Lower leg skin (tissue), 3 donors: ENCODE data around the gene CENPVL3.

ENCODE experiments used
- POLR2A ChIP-seq, 2 donors: fragments of 450-650 bp; IDR thresholded peaks; one replicate each; pipeline ENCODE4 v1.6.1; 2016 to 2017; ENCODE audit warnings: antibody characterized with exemption in 2 of 2, mild to moderate bottlenecking in 1 of 2, moderate library complexity in 1 of 2
- TF ChIP-seq, protein P1 (sequence below), 3 donors: fragments of 450-650 bp; IDR thresholded peaks; one replicate each; pipeline ENCODE4 v1.5.1; 2016; ENCODE audit warnings: antibody characterized with exemption in 3 of 3, mild to moderate bottlenecking in 3 of 3, moderate library complexity in 2 of 3

DNA sequence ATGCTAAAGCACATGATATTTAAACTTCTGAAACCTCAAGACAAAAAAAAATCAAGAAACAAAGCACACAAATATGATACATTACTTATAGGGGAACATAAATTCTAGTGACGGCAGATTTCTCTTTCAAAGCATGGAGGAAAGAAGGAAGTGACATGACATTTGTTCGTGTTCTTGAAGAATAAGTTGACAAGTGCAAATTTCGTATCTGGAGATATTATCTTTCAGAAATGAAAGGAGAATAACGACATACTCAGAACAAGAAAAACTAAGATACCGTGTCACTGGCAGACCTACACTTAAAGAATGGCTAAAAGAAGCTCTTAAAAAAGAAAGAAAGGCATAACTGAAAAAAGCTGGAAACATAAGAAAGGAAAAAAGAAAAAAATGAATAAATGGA is 47.3 kb upstream of the CENPVL3 start:
- TF ChIP-seq, protein P1, sequence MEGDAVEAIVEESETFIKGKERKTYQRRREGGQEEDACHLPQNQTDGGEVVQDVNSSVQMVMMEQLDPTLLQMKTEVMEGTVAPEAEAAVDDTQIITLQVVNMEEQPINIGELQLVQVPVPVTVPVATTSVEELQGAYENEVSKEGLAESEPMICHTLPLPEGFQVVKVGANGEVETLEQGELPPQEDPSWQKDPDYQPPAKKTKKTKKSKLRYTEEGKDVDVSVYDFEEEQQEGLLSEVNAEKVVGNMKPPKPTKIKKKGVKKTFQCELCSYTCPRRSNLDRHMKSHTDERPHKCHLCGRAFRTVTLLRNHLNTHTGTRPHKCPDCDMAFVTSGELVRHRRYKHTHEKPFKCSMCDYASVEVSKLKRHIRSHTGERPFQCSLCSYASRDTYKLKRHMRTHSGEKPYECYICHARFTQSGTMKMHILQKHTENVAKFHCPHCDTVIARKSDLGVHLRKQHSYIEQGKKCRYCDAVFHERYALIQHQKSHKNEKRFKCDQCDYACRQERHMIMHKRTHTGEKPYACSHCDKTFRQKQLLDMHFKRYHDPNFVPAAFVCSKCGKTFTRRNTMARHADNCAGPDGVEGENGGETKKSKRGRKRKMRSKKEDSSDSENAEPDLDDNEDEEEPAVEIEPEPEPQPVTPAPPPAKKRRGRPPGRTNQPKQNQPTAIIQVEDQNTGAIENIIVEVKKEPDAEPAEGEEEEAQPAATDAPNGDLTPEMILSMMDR (IDR thresholded peaks at IDR 0.05) = no peak
- no peak for TF ChIP-seq POLR2A (IDR thresholded peaks at IDR 0.05)
